HL-60 (cell line): Measurements from ENCODE around the gene VWA2.

ENCODE experiments used
- GABPA ChIP-seq: IDR thresholded peaks from 2 replicates; pipeline ENCODE4 v1.6.1; 2012; ENCODE audit warnings: low read depth
- POLR2AphosphoS5 ChIP-seq: IDR thresholded peaks from 2 replicates; pipeline ENCODE4 v1.6.1; 2012; ENCODE audit warnings: low read depth
- SPI1 ChIP-seq: IDR thresholded peaks from 2 replicates; pipeline ENCODE4 v1.6.1; 2012; ENCODE audit warnings: low read depth, mild to moderate bottlenecking, borderline replicate concordance
- TF ChIP-seq, protein P1 (sequence below): IDR thresholded peaks from one replicate; pipeline ENCODE4 v1.5.1; 2011; ENCODE audit warnings: low read length, control low read depth, inconsistent platforms; ENCODE audit not compliant: insufficient read depth
- TF ChIP-seq, protein P2 (sequence below): IDR thresholded peaks from 2 replicates; pipeline ENCODE4 v1.6.1; 2012; ENCODE audit warnings: low read depth; ENCODE audit not compliant: insufficient replicate concordance

DNA sequence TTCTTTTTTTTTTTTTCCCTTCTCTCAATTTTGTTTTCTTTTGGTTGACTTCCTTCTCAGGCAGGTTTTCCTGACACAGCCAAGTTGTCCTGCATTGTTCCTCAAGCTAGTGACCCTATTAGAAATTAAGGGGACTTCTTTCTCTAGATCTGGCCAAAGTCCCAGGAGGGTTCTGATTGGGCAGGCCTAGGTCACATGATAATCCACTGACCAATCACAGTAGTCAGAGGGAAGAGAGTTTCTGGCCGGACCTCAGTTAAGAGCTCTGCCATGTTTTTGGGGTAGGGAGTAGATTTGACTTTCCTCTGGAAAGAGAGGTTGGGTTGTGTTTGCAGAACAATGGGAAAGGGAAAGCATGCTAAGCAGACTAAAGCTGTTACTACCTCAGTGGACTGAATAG, 16.2 kb downstream of the VWA2 start:
- TF ChIP-seq, protein P1, sequence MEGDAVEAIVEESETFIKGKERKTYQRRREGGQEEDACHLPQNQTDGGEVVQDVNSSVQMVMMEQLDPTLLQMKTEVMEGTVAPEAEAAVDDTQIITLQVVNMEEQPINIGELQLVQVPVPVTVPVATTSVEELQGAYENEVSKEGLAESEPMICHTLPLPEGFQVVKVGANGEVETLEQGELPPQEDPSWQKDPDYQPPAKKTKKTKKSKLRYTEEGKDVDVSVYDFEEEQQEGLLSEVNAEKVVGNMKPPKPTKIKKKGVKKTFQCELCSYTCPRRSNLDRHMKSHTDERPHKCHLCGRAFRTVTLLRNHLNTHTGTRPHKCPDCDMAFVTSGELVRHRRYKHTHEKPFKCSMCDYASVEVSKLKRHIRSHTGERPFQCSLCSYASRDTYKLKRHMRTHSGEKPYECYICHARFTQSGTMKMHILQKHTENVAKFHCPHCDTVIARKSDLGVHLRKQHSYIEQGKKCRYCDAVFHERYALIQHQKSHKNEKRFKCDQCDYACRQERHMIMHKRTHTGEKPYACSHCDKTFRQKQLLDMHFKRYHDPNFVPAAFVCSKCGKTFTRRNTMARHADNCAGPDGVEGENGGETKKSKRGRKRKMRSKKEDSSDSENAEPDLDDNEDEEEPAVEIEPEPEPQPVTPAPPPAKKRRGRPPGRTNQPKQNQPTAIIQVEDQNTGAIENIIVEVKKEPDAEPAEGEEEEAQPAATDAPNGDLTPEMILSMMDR = no peak
- TF ChIP-seq GABPA (no peak), POLR2AphosphoS5 (no peak), SPI1 (no peak)
- TF ChIP-seq, protein P2, sequence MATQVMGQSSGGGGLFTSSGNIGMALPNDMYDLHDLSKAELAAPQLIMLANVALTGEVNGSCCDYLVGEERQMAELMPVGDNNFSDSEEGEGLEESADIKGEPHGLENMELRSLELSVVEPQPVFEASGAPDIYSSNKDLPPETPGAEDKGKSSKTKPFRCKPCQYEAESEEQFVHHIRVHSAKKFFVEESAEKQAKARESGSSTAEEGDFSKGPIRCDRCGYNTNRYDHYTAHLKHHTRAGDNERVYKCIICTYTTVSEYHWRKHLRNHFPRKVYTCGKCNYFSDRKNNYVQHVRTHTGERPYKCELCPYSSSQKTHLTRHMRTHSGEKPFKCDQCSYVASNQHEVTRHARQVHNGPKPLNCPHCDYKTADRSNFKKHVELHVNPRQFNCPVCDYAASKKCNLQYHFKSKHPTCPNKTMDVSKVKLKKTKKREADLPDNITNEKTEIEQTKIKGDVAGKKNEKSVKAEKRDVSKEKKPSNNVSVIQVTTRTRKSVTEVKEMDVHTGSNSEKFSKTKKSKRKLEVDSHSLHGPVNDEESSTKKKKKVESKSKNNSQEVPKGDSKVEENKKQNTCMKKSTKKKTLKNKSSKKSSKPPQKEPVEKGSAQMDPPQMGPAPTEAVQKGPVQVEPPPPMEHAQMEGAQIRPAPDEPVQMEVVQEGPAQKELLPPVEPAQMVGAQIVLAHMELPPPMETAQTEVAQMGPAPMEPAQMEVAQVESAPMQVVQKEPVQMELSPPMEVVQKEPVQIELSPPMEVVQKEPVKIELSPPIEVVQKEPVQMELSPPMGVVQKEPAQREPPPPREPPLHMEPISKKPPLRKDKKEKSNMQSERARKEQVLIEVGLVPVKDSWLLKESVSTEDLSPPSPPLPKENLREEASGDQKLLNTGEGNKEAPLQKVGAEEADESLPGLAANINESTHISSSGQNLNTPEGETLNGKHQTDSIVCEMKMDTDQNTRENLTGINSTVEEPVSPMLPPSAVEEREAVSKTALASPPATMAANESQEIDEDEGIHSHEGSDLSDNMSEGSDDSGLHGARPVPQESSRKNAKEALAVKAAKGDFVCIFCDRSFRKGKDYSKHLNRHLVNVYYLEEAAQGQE = no peak
